NCI-H2107 treated with DMSO at 0.1 percent for 48 hours (cell line): ENCODE results near the gene GCK.

Experiments used
- DNase-seq: peaks from one replicate; lab custom pipeline; 2025; ENCODE audit not compliant: unreplicated experiment; lab: John Stamatoyannopoulos, UW

The GCK gene

GRCh38 chr7:44094883-44095592 is 94.2 kb downstream of the GCK start:
- DNase-seq, result no peak

- DNase-seq, result no peak
Measured at GRCh38 chr7:44094365-44094764, 94.9 kb downstream of the GCK start.
